Uterus (tissue), 4 donors: ENCODE data around the gene TEC. TPM values are rescaled to one million over a fixed set of nuclear protein-coding genes. Genes with fewer than 3 reads are reported as not detected.

Source experiments
- DNase-seq, 2 donors: peaks; one replicate each; pipeline ENCODE4 v3.0.0-alpha.2; 2019 to 2020
- H3K27ac ChIP-seq, 2 donors: fragments of 200-600 bp; sonication (generic); 1 replicate in 1 of 2; 2 replicates in 1 of 2; pipeline ENCODE4 v1.5.1; 2016 to 2018
- H3K27me3 ChIP-seq, 2 donors: fragments of 200-600 bp; sonication (generic); one replicate each; pipeline ENCODE4 v1.5.1; 2018 to 2019; ENCODE audit warnings: control low read depth in 1 of 2
- H3K36me3 ChIP-seq, 2 donors: fragments of 200-600 bp; sonication (generic); one replicate each; pipeline ENCODE4 v1.5.1; 2019; ENCODE audit warnings: control low read depth in 1 of 2
- H3K4me1 ChIP-seq, 2 donors: fragments of 200-600 bp; sonication (generic); one replicate each; pipeline ENCODE4 v1.5.1; 2018 to 2019; ENCODE audit warnings: control low read depth in 1 of 2
- H3K4me3 ChIP-seq, 2 donors: fragments of 200-600 bp; sonication (generic); 1 replicate in 1 of 2; 2 replicates in 1 of 2; pipeline ENCODE4 v1.5.1; 2018 to 2019; ENCODE audit warnings: mild to moderate bottlenecking in 1 of 2
- H3K9me3 ChIP-seq, 2 donors: fragments of 200-600 bp; sonication (generic); one replicate each; pipeline ENCODE4 v1.5.1; 2019; ENCODE audit warnings: control low read depth in 1 of 2
- POLR2A ChIP-seq, 2 donors: fragments of 450-650 bp; IDR thresholded peaks; one replicate each; pipeline ENCODE4 v1.6.1; 2016; ENCODE audit warnings: antibody characterized with exemption in 2 of 2, mild to moderate bottlenecking in 1 of 2, moderate library complexity in 1 of 2
- intact Hi-C: fragments of 100-400 bp; cut with DNase I; formaldehyde crosslinking; loops from one replicate; pipeline ENCODE4 v1.15.1; 2023; ENCODE audit warnings: low total_unique reads
- total RNA-seq, 4 donors: library from RNA; depleted of rRNA in 3 of 4; stranded (reverse); fragments of >200 nt in 3 of 4; gene quantifications; one replicate each; pipeline versions ENCODE4 v1.1.0 to v1.2.4, GENCODE V29; 2014 to 2023
- TF ChIP-seq, protein P1 (sequence below), 4 experiments: fragments of 200-600 bp in 2 of 4; fragments of 450-650 bp in 2 of 4; sonication (generic) in 2 of 4; IDR thresholded peaks; one replicate each; pipeline ENCODE4 v1.5.1; 2016 to 2019; ENCODE audit warnings: antibody characterized with exemption in 4 of 4, mild to moderate bottlenecking in 2 of 4, moderate library complexity in 1 of 4
- donor health status: DM: yes; HTN: yes; CAD: no.

TEC gene
- total RNA-seq, 4 donors from 2014 or later = under 0.01 to 6.8 (median 2.6) TPM

DNA sequence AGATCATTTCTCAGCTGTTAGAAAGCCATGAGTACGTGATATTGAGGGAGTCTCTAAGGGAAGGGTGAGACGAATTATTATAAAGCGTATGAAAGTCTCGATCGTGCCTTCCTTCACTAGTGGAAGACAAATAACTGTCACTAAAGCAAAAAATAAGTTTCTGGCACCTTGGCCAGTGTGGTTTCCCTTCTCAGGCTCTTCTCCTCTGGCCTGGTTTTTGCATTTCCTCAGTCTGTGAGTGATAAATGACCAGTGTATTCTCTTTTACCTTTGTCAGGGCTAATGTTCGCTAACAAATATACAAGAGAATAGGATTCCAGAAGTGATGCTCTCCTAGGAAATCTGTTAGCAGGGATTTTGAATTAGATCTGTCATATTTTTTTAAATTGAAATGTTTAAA lies 155.2 kb downstream of the TEC start:
- H3K36me3 ChIP-seq = no peaks in the 10 kb centered on the region
- H3K4me1 ChIP-seq = no peaks in the 10 kb centered on the region
- no peaks in the 10 kb centered on the region for H3K9me3 ChIP-seq
- intact Hi-C loops = no loop called here
- no peak overlapping the region for H3K4me3 ChIP-seq
- no peak for DNase-seq
- TF ChIP-seq, protein P1, sequence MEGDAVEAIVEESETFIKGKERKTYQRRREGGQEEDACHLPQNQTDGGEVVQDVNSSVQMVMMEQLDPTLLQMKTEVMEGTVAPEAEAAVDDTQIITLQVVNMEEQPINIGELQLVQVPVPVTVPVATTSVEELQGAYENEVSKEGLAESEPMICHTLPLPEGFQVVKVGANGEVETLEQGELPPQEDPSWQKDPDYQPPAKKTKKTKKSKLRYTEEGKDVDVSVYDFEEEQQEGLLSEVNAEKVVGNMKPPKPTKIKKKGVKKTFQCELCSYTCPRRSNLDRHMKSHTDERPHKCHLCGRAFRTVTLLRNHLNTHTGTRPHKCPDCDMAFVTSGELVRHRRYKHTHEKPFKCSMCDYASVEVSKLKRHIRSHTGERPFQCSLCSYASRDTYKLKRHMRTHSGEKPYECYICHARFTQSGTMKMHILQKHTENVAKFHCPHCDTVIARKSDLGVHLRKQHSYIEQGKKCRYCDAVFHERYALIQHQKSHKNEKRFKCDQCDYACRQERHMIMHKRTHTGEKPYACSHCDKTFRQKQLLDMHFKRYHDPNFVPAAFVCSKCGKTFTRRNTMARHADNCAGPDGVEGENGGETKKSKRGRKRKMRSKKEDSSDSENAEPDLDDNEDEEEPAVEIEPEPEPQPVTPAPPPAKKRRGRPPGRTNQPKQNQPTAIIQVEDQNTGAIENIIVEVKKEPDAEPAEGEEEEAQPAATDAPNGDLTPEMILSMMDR (IDR thresholded peaks at IDR 0.05) = no peak
- no peak for TF ChIP-seq POLR2A (IDR thresholded peaks at IDR 0.05)
- H3K27ac ChIP-seq = no peak overlapping the region
- no peaks in the 10 kb centered on the region for H3K27me3 ChIP-seq

DNA sequence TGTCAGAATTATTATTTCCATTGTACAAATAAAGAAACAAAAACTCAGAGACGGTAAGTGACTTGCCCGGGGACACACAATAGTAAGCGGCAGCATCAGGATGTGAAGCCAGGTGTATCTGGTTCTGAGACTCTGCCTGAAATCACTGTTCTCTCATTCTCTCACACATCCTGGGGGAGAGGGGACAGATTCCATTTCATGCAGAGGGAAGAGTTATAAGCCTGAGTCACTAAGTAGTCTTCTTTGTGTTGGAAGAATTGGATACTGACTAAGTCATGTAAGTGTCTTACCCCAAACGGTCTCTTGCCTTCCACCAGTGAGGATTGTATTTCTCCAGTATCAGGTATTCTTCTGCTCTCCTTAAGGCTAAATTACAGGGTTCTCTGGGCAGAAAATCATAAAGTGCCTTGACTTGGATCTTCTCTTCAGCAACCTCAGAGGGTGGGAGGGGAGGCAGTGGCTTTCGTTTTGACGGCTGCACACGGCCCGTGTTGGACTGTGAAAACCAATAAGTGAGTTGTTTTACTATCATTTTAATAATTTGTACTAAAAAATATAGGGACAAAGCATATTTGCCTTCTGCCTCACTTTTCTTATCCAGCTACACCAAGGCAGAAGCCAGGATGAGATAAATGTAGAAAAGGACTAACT lies 157.5 kb downstream of the TEC start:
- intact Hi-C loops = no loop called here
- no peak for DNase-seq
- Histone ChIP-seq H3K27ac (no peak overlapping the region), H3K27me3 (no peaks in the 10 kb centered on the region), H3K4me3 (no peak overlapping the region), H3K4me1 (no peaks in the 10 kb centered on the region), H3K36me3 (no peaks in the 10 kb centered on the region), H3K9me3 (no peaks in the 10 kb centered on the region)
- TF ChIP-seq, protein P1 (IDR thresholded peaks at IDR 0.05) = no peak
- TF ChIP-seq POLR2A (IDR thresholded peaks at IDR 0.05) = no peak

DNA sequence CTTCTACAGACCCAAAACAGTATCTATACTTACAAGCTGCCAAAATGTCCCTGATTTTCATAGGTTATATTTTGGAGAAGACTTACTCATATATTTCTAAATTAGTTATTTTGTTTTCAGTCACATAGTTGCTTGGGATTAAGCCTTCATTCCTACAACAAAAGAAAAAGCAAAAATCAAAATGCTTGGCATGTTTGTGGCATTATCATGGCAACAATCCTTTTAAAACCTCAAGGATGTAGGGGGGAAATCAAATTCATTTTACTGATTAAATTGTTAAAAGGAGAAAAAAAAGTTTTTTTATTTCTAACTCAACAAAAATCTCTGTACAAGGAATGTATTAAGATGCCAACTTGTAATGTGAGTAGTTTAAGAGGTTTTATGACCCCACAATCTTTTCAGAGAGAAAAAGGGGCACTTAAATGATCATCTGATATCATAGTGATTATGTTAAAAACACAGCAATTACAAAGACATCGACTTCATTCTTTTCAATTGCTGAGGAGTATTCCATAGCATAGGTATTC lies 159.1 kb downstream of the TEC start:
- TF ChIP-seq, protein P1 (IDR thresholded peaks at IDR 0.05) = no peak
- TF ChIP-seq POLR2A (IDR thresholded peaks at IDR 0.05) = no peak
- intact Hi-C loops = no loop called here
- Histone ChIP-seq H3K4me1 (no peaks in the 10 kb centered on the region), H3K36me3 (no peaks in the 10 kb centered on the region), H3K27me3 (no peaks in the 10 kb centered on the region), H3K4me3 (no peak overlapping the region), H3K9me3 (no peaks in the 10 kb centered on the region), H3K27ac (no peak overlapping the region)
- DNase-seq = no peak

DNA sequence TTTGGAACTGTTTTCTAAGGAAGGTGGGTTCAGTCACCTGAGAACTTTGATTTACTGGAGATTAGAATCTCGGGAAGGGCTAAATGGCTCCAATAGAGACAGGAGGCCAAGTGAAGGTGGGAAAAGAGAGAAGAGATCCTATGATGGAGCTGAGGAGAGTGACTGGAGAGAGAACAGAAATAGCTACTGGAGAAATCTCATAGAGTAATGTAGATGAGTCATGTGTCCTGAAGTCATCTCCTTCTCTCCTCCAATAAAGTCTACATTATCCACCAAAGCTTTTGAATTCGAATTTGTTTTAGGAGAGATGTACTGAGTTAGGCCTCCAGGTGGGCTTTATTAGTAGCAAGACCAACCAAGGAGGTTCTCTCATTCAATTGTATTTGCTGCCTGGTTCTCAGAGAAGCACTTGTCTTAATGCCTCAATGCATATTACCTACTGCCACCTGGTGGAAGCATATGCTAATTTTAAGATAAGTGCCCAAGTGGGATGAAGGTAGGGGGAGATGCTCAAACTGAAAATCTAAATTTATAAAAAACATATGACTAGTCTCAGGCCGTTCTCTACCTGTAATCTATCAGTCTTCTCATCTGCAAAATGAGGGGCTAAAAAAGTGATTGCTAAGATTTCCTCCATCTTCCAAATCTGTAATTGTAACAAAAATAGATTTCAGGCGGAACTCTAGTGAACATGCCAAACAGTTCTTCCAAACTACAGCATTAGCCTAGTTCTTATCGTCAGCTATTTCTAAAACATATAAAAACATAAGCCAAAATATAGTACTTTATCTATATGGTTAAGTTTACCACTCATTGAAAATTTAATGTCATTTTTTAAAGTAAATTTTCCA lies 160.0 kb downstream of the TEC start:
- intact Hi-C loops = no loop called here
- DNase-seq = no peak
- no peak overlapping the region for H3K4me3 ChIP-seq
- no peaks in the 10 kb centered on the region for H3K4me1 ChIP-seq
- H3K27me3 ChIP-seq = no peaks in the 10 kb centered on the region
- H3K36me3 ChIP-seq = no peaks in the 10 kb centered on the region
- H3K27ac ChIP-seq = no peak overlapping the region
- H3K9me3 ChIP-seq = no peaks in the 10 kb centered on the region
- TF ChIP-seq, protein P1 (IDR thresholded peaks at IDR 0.05) = peak in 3 of 4 experiments; percentile 9 to 32 (median 23)
- no peak for TF ChIP-seq POLR2A (IDR thresholded peaks at IDR 0.05)
